ENCODE measurements around the gene HPS6.
A peak's percentile ranks its signal among the peaks of the same experiment; 100 is the strongest.

HPS6 gene

GRCh38 chr10:102114861-102115618 lies 49.9 kb downstream of the HPS6 start:
- DNase-seq (ENCODE audit: low read depth) = peak; percentile 59
- TF ChIP-seq CTCF (conservative IDR thresholded peaks at IDR 0.05; ENCODE audit: control insufficient read depth, insufficient read depth, low read depth, low read length) = no peak
- H3K4me3 ChIP-seq (ENCODE audit: control insufficient read depth, low read depth, low read length) = peak overlapping the region; percentile 68

- TF ChIP-seq CTCF (conservative IDR thresholded peaks at IDR 0.05; ENCODE audit: control insufficient read depth, insufficient read depth, low read depth, low read length) = no peak
- no peak for DNase-seq (ENCODE audit: low read depth)
- no peak overlapping the region for H3K4me3 ChIP-seq (ENCODE audit: control insufficient read depth, low read depth, low read length)
Observed at GRCh38 chr10:102115775-102116174, 50.6 kb downstream of the HPS6 start.

GRCh38 chr10:102116656-102117055 lies 51.5 kb downstream of the HPS6 start:
- TF ChIP-seq CTCF (conservative IDR thresholded peaks at IDR 0.05; ENCODE audit: control insufficient read depth, insufficient read depth, low read depth, low read length) = no peak
- DNase-seq (ENCODE audit: low read depth) = no peak
- H3K4me3 ChIP-seq (ENCODE audit: control insufficient read depth, low read depth, low read length) = no peak overlapping the region
